ENCODE data around the gene NIPAL4. TPM values are rescaled to one million over a fixed set of nuclear protein-coding genes. Genes with fewer than 3 reads are reported as not detected.

Gene NIPAL4
- total RNA-seq, 1 experiment from 2014 or later = not detected

DNA sequence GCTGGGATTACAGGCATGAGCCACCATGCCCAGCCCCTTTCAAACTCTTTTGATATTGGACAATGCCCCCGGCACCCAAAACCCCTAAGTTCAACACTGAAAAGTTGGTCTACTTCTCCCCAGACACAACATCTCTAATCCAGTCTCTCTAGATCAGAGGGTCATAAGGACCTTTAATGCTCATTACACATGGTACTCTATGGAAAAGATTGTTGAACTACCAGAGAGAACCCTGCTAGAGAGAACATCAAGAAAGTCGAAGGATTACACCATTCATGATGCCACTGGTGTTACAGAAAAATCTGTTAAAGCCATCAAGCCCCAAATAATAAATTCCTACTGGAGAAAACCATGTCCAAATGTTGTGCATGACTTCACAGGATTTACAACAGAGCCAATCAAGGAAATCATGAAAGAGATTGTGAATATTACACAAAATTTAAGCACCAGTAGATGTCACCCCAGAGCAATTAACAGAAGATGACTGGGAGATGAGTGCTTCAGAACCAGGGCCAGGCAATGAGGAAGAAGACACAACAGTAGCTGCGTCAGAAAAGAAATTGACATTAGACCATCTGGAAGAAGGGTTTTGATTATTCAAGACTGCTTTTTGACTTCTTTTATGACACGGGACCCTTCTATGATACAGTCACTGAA, 28.3 kb upstream of the NIPAL4 start:
- H3K36me3 ChIP-seq (ENCODE audit: control insufficient read depth, insufficient read depth, low read length) = no peaks in the 10 kb centered on the region
- no peak overlapping the region for H3K27ac ChIP-seq (ENCODE audit: low read length)
- H3K4me3 ChIP-seq (ENCODE audit: low read depth in 2 of 2, low read length in 2 of 2) = no peak overlapping the region
- in situ Hi-C loops (cut with HindIII; ENCODE audit: low pct_unique_long_range_greater_than_20kb, low sequenced_read_pairs) = no loop called here
- no peaks in the 10 kb centered on the region for H3K9me3 ChIP-seq (ENCODE audit: control insufficient read depth, insufficient read depth, low read depth, low read length)
- TF ChIP-seq, protein P1, sequence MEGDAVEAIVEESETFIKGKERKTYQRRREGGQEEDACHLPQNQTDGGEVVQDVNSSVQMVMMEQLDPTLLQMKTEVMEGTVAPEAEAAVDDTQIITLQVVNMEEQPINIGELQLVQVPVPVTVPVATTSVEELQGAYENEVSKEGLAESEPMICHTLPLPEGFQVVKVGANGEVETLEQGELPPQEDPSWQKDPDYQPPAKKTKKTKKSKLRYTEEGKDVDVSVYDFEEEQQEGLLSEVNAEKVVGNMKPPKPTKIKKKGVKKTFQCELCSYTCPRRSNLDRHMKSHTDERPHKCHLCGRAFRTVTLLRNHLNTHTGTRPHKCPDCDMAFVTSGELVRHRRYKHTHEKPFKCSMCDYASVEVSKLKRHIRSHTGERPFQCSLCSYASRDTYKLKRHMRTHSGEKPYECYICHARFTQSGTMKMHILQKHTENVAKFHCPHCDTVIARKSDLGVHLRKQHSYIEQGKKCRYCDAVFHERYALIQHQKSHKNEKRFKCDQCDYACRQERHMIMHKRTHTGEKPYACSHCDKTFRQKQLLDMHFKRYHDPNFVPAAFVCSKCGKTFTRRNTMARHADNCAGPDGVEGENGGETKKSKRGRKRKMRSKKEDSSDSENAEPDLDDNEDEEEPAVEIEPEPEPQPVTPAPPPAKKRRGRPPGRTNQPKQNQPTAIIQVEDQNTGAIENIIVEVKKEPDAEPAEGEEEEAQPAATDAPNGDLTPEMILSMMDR (IDR thresholded peaks at IDR 0.05) = peak; percentile 62
- TF ChIP-seq POLR2AphosphoS5 (IDR thresholded peaks at IDR 0.05; ENCODE audit: low read depth, low read length) = no peak
- CTCF ChIA-PET = interaction anchor here (0.8 to 1.4 kb wide), 2 partner anchors 89 to 287 kb away, joined by 3 to 12 read pairs; no protein-coding TSS in a partner anchor
- DNase-seq (ENCODE audit: low read depth, low spot score) (peak; percentile 24), ATAC-seq (peak; percentile 79)
- POLR2A ChIA-PET = no interaction called here
- H3K4me1 ChIP-seq (ENCODE audit: control insufficient read depth, insufficient read depth, low read length) = no peaks in the 10 kb centered on the region
- H3K27me3 ChIP-seq (ENCODE audit: control insufficient read depth, insufficient read depth, low read length) = no peaks in the 10 kb centered on the region
- no TSS peak for BruUV-seq (replicated peaks)
- intact Hi-C loops (cut with micrococcal nuclease; ENCODE audit: unreplicated experiment) = loop anchor here (2.0 to 10.0 kb wide), 2 partner anchors 45 to 283 kb away; no protein-coding TSS in a partner anchor

DNA sequence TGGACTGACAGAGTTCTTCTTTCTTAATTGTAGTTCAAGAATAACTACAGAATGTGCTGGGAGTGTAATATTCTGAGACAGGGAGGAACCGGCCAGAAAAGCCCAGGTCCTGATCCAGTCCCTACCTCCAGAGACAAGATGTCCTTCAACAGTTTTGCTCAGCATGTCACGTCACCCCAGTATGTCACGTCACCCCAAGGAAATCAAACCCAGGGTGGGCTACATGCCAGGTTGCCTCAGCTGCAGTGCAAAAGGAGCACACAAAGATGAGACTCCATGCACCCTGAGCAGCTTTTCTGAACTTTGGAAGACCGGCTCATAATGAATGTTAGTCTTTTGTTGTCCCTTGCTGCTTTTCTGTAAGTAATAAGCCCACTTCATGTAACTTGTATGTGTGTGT, 25.9 kb upstream of the NIPAL4 start:
- no peak overlapping the region for H3K27ac ChIP-seq (ENCODE audit: low read length)
- H3K4me3 ChIP-seq (ENCODE audit: low read depth in 2 of 2, low read length in 2 of 2) = no peak overlapping the region
- no peak for TF ChIP-seq POLR2AphosphoS5 (IDR thresholded peaks at IDR 0.05; ENCODE audit: low read depth, low read length)
- TF ChIP-seq, protein P1 (IDR thresholded peaks at IDR 0.05) = no peak
- TF ChIP-seq, protein P2, sequence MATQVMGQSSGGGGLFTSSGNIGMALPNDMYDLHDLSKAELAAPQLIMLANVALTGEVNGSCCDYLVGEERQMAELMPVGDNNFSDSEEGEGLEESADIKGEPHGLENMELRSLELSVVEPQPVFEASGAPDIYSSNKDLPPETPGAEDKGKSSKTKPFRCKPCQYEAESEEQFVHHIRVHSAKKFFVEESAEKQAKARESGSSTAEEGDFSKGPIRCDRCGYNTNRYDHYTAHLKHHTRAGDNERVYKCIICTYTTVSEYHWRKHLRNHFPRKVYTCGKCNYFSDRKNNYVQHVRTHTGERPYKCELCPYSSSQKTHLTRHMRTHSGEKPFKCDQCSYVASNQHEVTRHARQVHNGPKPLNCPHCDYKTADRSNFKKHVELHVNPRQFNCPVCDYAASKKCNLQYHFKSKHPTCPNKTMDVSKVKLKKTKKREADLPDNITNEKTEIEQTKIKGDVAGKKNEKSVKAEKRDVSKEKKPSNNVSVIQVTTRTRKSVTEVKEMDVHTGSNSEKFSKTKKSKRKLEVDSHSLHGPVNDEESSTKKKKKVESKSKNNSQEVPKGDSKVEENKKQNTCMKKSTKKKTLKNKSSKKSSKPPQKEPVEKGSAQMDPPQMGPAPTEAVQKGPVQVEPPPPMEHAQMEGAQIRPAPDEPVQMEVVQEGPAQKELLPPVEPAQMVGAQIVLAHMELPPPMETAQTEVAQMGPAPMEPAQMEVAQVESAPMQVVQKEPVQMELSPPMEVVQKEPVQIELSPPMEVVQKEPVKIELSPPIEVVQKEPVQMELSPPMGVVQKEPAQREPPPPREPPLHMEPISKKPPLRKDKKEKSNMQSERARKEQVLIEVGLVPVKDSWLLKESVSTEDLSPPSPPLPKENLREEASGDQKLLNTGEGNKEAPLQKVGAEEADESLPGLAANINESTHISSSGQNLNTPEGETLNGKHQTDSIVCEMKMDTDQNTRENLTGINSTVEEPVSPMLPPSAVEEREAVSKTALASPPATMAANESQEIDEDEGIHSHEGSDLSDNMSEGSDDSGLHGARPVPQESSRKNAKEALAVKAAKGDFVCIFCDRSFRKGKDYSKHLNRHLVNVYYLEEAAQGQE (IDR thresholded peaks at IDR 0.05; ENCODE audit: insufficient read depth in 1 of 2, low read depth in 2 of 2, low read length in 1 of 2) = no peak
- no peak for TF ChIP-seq SIN3A (IDR thresholded peaks at IDR 0.05; ENCODE audit: borderline replicate concordance, insufficient read depth, low read depth, low read length)
- TF ChIP-seq TCF7L2 (IDR thresholded peaks at IDR 0.05; ENCODE audit: low read depth, low read length) = no peak
- in situ Hi-C loops (cut with HindIII; ENCODE audit: low pct_unique_long_range_greater_than_20kb, low sequenced_read_pairs) = no loop called here
- ATAC-seq (no peak), DNase-seq (ENCODE audit: low read depth, low spot score) (no peak)
- BruUV-seq (replicated peaks) = no TSS peak
- CTCF ChIA-PET = interaction anchor here (0.7 kb wide), 1 partner anchor 176 kb away, joined by 10 read pairs; no protein-coding TSS in a partner anchor
- no peaks in the 10 kb centered on the region for H3K36me3 ChIP-seq (ENCODE audit: control insufficient read depth, insufficient read depth, low read length)
- H3K4me1 ChIP-seq (ENCODE audit: control insufficient read depth, insufficient read depth, low read length) = no peaks in the 10 kb centered on the region
- POLR2A ChIA-PET = no interaction called here
- no peaks in the 10 kb centered on the region for H3K9me3 ChIP-seq (ENCODE audit: control insufficient read depth, insufficient read depth, low read depth, low read length)
- no peaks in the 10 kb centered on the region for H3K27me3 ChIP-seq (ENCODE audit: control insufficient read depth, insufficient read depth, low read length)
- intact Hi-C loops (cut with micrococcal nuclease; ENCODE audit: unreplicated experiment) = loop anchor here (10.0 kb wide), 1 partner anchor 281 kb away; no protein-coding TSS in a partner anchor
